Middle frontal gyrus (tissue), 1 donor: ENCODE results near the gene KCNK4.
"Not testable (repeated sequence)": the region's sequence is repeated elsewhere in the genome, so short reads cannot be mapped to it uniquely, and the experiment has no call there.

Experiments
- DNase-seq: peaks from one replicate; pipeline ENCODE4 v3.0.0-alpha.2; 2015; ENCODE audit warnings: low spot score; ENCODE audit errors: extremely low spot score

KCNK4 gene

DNA sequence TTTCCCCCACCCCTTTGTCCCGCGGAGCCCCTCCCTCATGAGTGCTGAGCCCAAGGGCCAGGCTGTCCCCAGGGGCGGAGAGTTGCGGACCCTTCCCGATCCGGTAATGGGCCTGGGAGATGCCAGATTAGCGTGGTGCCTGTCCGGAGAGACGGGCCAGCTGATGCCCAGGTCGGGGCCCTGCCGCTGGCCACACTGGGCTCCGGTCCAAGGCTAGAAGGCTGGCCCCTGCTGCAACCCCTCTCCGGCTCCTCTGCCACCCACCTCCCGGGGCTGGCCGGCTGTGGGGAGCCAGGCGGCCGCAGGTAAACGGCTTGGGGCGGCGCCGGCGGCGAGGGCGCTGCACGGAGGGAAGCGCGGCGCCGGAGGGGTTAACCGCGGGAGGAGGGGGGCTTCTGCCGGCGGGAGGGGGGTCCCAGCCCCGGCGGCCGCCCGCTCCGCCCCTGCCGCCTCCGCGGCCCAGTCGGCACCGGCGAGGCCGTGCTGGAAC, at the start of gene KCNK4:
KCNK4 (plus strand) TSS at position 41 of the 490 bp plus-strand sequence. CDS start 1,717 bp downstream, outside the sequence.
- DNase-seq = no peak

DNA sequence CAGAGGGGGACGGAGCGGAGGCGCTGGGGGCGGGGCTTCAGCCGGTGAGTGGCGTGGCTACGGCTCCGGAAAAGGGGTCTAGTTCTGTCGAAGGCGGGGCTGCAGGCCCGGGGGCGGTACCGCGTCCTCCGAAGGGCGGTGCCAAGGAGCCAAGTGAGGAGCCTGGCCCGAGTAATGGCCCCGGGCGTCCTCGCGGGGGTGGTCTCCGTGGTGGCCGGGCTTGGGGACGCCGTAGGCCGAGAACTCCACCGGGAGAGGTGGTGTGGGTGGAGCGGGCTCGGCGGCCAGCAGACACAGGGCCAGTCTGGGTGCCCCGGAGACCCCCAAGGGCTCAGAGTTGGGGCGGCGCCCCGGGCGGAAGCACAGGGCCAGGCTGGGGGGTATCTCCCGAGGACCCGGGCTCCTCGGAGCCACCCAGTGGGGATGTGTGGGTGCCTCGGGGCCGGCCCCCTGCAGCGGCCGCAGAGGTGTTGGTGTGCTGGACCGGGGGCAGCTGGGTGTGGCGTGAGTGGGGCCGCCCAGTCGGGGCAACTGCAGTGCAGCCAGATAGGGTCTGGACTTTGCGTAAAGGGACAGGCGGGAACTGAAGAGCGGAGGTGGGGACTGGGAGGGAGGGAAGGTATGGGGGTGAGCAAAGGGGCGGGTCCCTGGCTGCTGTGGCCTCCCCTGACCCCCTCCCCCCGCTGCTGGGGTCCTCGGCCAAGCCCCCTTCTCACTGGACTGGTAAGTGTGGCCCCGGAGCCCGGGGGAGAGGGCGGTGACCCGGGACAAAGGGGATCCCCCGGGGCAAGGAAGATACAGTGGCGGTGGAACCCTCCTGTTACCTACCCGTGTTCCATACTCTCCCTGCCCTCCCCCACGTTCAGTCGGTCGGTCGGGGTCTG, 49.4 kb upstream of the KCNK4 start:
- no peak for DNase-seq

DNA sequence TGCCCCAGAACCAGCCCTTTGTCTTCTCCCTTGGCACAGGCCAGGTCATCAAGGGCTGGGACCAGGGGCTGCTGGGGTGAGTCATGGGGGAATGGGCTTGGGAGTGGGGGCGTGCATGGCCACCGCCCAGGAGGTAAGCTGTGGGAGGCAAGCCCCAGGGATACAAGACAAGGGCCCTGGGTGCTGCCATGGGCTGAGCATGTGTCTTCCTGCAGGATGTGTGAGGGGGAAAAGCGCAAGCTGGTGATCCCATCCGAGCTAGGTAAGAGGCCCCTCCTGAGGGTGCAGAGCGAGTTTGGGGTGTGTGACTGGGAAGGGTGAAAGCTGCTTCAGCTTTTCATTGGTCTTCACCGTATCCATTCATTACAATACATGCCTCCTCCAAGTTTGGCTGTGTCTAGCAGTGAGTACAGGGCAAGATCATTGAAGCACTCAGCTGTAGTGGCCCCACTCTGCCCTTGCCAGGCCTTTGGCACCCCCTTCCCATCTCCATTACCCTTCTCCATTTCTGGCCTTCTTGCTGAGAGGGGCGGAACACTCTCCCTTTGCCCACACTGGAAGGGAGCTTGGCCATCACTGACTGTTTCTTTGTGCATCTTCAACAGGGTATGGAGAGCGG, 47.8 kb upstream of the KCNK4 start:
- DNase-seq = no peak

GRCh38 chr11:64244107-64244506, 47.0 kb upstream of the KCNK4 start:
- DNase-seq = no peak

DNA sequence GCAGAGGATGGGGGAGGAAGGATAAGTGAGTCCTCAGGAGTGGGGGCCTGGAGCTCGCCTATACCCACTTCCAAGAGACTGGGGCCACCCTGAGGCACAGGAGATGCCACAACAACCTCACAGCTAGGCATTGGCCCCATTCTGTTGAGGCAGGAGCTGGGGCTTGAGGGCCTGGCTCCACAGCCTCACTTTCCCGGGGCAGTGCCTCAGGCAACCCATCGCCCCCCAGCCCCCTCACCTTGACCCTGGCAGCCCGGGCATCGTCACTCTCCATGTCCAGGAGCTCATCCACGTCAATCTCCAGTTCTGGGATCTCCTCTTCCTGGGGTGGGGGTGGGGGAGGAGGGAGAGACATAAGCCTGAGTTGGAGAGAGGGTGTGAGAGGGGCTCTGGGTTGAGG, 46.1 kb upstream of the KCNK4 start:
- DNase-seq = no peak

GRCh38 chr11:64245401-64245796, 45.7 kb upstream of the KCNK4 start:
- DNase-seq = no peak

- DNase-seq = no peak
These were observed 45.1 kb upstream of the KCNK4 start for GRCh38 chr11:64245797-64246620.

DNA sequence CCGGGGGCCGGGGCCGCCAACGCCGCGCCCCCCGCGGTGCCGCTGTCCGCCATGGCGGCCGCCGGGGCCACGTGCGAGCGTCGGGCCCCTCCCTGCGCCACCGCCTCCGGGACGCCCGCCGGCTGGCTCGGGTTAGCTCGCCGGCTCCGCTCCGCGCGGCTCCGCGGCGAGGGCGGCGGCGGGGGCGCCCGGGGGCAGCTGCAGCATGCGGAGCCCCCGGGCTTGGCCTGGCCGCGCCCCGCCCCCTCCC, 44.6 kb upstream of the KCNK4 start:
- DNase-seq = not testable (repeated sequence)

DNA sequence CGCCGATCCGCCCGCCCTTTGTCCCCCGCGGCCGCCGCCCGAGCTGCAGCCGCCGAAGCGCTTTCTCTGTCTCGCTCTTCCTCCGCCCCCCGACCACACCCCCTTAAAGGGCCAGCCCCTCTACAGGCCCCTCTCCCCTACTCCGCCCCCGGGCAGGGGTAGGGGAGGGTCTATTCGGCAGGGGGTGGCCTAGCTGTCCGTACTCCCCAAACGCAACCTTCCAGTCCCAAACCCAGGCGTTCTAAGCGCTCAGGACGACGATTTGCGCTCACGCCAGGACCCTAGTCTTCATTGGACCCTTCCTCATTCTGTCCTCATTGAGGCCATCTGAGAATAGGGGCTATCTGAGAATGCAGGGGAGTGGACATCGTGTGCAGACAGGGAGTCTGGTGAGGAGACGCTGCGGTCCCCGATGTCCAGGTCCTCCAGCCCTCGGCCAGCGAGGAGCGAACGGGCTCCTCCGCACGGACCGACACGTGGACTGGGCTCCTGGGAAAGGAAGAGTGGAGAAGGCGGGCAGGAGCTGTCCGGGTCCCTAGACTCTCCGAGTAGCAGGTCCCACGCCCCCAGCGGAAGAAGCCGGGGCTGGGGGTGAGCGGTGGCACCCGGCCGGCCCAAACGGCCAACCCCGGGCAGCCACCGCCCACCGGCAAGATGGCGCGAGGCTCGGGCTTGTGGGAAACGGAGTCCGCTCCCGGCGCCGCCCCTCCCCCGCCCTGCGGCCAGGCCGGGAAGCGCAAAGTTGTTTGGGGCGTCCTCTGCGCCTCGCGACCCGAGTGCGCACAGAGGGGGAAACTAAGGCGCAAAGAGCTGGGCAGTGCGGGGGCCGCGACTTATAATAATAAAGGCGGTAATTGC, 44.0 kb upstream of the KCNK4 start, which contains the start of gene PPP1R14B:
PPP1R14B (minus strand) TSS at position 73 of the 858 bp plus-strand sequence. CDS start 270 bp downstream, outside the sequence.
- DNase-seq = peak; percentile 76

DNA sequence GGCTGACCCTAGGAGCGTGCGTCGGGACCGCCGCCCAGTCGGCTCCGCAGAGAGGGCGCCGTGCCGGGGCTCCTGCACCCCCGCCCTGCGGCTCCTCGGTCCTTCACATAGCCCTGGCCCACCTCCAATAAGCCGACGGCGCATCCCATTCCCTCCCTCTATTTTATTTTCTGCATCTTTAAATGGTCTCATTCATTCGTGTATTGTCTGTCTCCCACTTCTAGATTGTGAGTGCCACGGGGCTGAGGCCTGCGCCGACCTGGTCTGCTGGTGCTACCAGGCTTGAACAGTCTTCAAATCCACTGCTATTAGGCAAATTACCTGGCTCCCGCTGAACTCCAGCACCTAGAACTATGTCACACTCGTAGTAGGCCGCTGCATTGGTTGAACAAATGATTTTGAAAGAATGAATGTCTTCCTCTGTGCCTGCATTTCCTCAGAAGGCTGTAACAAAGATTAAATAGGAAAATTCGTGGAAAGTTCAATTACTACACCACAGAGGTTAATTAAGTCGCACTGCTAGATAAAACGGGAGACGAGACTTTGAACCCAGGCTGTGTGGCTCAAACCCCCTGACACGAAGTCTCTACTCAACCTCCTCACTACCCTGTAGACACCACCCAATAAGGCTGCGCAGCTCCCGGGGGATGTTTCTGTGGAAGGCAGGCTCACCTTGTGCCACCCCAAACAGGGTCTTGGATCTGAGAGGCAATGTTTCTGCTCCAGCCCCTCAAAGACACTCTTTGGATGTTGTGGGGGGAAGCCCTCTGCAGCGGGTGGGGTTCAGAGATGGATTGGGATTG, 43.2 kb upstream of the KCNK4 start:
- DNase-seq = no peak

GRCh38 chr11:64248578-64248977, 42.5 kb upstream of the KCNK4 start:
- DNase-seq = no peak

DNA sequence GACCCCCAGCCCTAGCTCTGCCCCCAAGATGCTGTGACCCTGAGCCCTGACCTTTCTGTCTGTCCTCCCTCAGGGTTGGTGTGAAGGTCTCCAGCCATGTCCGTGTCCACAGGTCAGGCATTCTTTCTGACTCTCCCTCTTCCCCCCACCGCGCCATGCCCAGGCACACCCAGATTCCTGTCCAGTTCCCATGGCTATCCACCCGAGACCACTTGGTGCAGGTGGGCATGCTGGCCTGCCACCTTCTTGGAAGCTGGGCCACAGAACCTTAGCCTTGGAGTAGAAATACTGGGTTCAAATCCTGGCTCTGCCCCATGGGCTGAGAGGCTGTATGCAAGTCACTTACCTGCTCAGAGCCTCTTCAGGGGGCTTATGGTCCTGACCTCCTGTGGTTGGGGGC, 42.1 kb upstream of the KCNK4 start:
- DNase-seq = no peak

GRCh38 chr11:64249563-64250414, 41.3 kb upstream of the KCNK4 start:
- no peak for DNase-seq

DNA sequence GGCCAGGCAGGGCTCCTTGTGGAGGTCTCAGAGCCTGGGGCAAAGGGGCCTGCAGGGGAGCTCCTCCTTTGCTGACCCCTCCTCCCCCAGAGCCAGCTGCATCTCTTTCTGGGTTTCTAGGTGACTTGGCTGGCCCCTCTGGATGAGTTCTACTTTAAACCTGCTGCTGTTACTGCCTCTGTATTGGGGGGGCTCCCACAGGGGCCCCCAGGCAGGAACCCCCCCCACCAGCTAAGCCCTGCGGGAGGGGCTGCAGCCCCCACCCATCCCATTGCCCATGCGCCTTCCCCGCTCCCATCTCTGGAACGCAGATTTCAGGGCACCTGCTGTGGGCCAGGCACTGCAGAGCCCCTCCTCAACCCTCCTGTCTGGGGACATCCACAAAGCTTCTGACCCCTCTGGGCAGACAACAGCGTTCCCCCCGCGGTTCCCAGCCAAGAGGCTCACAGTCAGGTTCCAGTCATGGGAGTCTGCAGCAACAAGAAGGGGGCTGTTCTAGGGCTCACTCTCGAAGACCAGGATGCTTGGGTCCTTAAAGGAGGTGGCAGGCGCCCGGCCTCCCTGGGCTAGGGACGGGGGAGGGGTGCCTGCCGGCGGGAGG, 40.6 kb upstream of the KCNK4 start:
- no peak for DNase-seq

- DNase-seq = no peak
These were observed 39.9 kb upstream of the KCNK4 start, which contains the start of gene PLCB3 for GRCh38 chr11:64251016-64251752. Gene PLCB3 (plus strand): TSS chr11:64251530. CDS start chr11:64251650, 120 bp downstream.

DNA sequence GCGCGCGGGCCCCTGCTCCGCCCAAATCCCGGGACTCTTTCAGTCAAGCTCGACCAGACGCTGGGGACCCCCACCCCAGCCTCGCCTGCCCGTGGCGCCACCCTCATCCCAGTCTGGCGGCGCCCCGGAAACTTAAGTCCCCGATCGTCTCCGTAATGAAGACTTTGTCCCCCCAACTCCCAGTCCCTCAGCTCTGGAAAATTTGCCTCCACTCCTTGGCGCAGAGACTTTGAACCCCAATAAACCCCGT, 39.4 kb upstream of the KCNK4 start:
- no peak for DNase-seq

DNA sequence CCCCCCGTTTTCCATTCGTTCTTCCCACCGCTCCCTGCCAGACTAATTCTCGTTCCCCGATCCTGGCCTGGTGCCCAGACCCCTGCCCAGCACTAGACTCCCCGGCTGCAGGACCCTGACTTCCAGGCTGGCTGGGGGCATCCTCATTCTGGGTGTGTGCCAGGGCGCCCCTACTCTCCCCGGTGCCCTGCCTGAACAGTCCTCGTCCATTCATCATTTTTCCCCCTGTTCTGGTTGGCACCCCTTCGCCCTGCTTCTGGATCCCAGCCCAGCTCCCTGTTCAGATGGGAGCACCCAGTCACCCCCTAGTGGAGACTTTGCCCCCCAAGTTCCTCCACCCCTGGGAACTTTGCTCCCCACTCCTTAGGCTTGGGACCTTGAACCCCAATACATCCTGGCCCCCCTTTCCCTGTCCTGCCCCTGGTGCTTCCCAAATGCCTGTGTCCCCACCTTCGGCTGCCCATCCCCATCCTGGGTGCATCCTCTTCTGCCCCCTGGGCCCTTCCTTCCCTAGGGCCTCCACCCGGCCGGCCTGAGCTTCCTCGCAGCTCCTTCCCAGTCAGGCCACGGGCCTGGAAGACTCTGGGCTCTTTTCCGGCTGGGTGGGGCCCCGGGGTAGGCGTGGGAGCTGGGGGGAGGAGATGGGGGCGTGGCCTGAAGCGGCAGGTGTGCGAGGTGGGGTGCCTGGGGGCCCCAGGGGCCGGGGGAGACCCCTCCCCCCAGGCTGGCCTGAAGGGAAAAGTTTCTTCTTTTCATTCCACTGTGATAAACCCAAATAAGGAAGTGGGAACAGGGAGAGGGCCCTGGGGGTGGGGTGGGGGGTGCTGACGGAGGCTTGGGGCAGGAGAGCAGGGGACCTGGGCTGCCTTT, 38.9 kb upstream of the KCNK4 start:
- DNase-seq = no peak
